PFSK-1 (cell line): Measurements from ENCODE around the gene APLP2.

Source experiments
- POLR2AphosphoS5 ChIP-seq: IDR thresholded peaks from 2 replicates; pipeline ENCODE4 v1.6.1; 2012; ENCODE audit warnings: low read depth, mild to moderate bottlenecking, control low read depth, low read length, moderate library complexity
- SIN3A ChIP-seq: IDR thresholded peaks from 2 replicates; pipeline ENCODE4 v1.6.1; 2012; ENCODE audit warnings: mild to moderate bottlenecking, low read length, moderate library complexity, borderline replicate concordance; ENCODE audit not compliant: insufficient read depth

DNA sequence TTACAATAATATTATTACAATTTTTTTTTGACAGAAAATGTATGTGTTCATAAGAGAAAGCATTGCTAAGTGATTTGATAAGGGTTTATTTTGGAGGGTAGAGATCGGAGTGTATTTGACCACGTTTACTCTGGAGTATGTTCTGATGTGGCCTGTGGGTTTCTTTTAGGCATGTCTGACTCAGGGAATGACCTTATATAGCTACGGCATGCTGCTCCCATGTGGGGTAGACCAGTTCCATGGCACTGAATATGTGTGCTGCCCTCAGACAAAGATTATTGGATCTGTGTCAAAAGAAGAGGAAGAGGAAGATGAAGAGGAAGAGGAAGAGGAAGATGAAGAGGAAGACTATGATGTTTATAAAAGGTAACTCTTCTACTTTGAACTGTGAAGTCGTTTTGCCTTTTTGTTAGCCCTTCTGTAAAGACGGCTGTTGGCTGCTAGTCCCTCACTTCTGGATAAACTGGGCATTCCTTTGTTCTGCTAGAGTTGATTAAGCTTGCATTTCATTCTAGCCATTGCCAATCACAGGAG is 51.8 kb downstream of the APLP2 start:
- TF ChIP-seq POLR2AphosphoS5 (no peak), SIN3A (no peak)
